ENCODE results near the gene ERCC4.
A peak's percentile ranks its signal among the peaks of the same experiment; 100 is the strongest.
"Not testable (repeated sequence)": the region's sequence is repeated elsewhere in the genome, so short reads cannot be mapped to it uniquely, and the experiment has no call there.

Gene ERCC4

GRCh38 chr16:13919683-13920509 lies at the start of gene ERCC4:
ERCC4 (plus strand) TSS chr16:13920154; CDS start chr16:13920166, 12 bp downstream.
- peak; percentile 87 to 100 (median 98) for DNase-seq

GRCh38 chr16:13873835-13874438 lies 46.0 kb upstream of the ERCC4 start:
- peak in 6 of 56 donors; percentile 1 to 12 (median 2) for DNase-seq

GRCh38 chr16:13875614-13876284 lies 44.2 kb upstream of the ERCC4 start:
- DNase-seq = no peak

- no peak for DNase-seq
Measured at GRCh38 chr16:13883276-13883675, 36.7 kb upstream of the ERCC4 start.

- DNase-seq = no peak
Measured at GRCh38 chr16:13883881-13884280, 36.1 kb upstream of the ERCC4 start.

- no peak for DNase-seq
Measured at GRCh38 chr16:13885700-13886099, 34.3 kb upstream of the ERCC4 start.

- no peak for DNase-seq
Measured at GRCh38 chr16:13886608-13887007, 33.3 kb upstream of the ERCC4 start.

- DNase-seq = not testable (repeated sequence)
Measured at GRCh38 chr16:13889323-13889722, 30.6 kb upstream of the ERCC4 start.

GRCh38 chr16:13892301-13892700 lies 27.7 kb upstream of the ERCC4 start:
- no peak for DNase-seq

- no peak for DNase-seq
Measured at GRCh38 chr16:13895516-13895915, 24.4 kb upstream of the ERCC4 start.

GRCh38 chr16:13896543-13897182 lies 23.3 kb upstream of the ERCC4 start:
- no peak for DNase-seq

GRCh38 chr16:13897806-13898205 lies 22.1 kb upstream of the ERCC4 start:
- DNase-seq = no peak

- DNase-seq = no peak
Measured at GRCh38 chr16:13898233-13898632, 21.7 kb upstream of the ERCC4 start.

GRCh38 chr16:13902052-13902451 lies 17.9 kb upstream of the ERCC4 start:
- no peak for DNase-seq

- no peak for DNase-seq
Measured at GRCh38 chr16:13902677-13903076, 17.3 kb upstream of the ERCC4 start.

GRCh38 chr16:13904179-13904691 lies 15.7 kb upstream of the ERCC4 start:
- DNase-seq = no peak

- peak in 1 of 56 donors; percentile 12 for DNase-seq
Measured at GRCh38 chr16:13904822-13905221, 15.1 kb upstream of the ERCC4 start.

- DNase-seq = no peak
Measured at GRCh38 chr16:13906168-13907089, 13.5 kb upstream of the ERCC4 start.

GRCh38 chr16:13907431-13907830 lies 12.5 kb upstream of the ERCC4 start:
- DNase-seq = no peak

GRCh38 chr16:13909069-13909468 lies 10.9 kb upstream of the ERCC4 start:
- DNase-seq = no peak

Measured in nucleus accumbens (tissue), 56 donors.